ENCODE measurements around the gene PPP1CB. TPM values are rescaled to one million over a fixed set of nuclear protein-coding genes. Genes with fewer than 3 reads are reported as not detected.

Gene PPP1CB
- total RNA-seq, 1 donor from 2014 or later: 236 TPM

GRCh38 chr2:28801726-28802125 is 50.1 kb downstream of the PPP1CB start:
- intact Hi-C loops (cut with DNase I): no loop called here
- H3K4me1 ChIP-seq: peaks cover 21% of the 10 kb centered on the region

GRCh38 chr2:28802975-28803429 is 51.4 kb downstream of the PPP1CB start:
- peak overlapping the region; percentile 43 for H3K27ac ChIP-seq
- TF ChIP-seq POLR2AphosphoS5 (IDR thresholded peaks at IDR 0.05; ENCODE audit: insufficient read depth in 1 of 2, low read depth in 1 of 2) (no peak), CTCF (IDR thresholded peaks at IDR 0.05) (no peak), POLR2A (IDR thresholded peaks at IDR 0.05) (no peak)
- H3K4me1 ChIP-seq: peaks cover 19% of the 10 kb centered on the region
- peaks cover 0 to 26% of the 10 kb centered on the region in 2 donors for H3K36me3 ChIP-seq
- no peaks in the 10 kb centered on the region for H3K27me3 ChIP-seq
- H3K9me3 ChIP-seq: no peaks in the 10 kb centered on the region
- no peak overlapping the region for H3K4me3 ChIP-seq
- DNase-seq (ENCODE audit: extremely low spot score in 2 of 2): no peak
- intact Hi-C loops (cut with DNase I): no loop called here

More at GRCh38 chr2:28801726-28802125, 50.1 kb downstream of the PPP1CB start:
- Histone ChIP-seq H3K4me3 (no peak overlapping the region), H3K36me3 (peaks cover 0 to 34% of the 10 kb centered on the region in 2 donors), H3K27ac (no peak overlapping the region), H3K9me3 (no peaks in the 10 kb centered on the region), H3K27me3 (no peaks in the 10 kb centered on the region)
- TF ChIP-seq POLR2A (IDR thresholded peaks at IDR 0.05): no peak
- TF ChIP-seq CTCF (IDR thresholded peaks at IDR 0.05): no peak
- peak in 1 of 2 donors; percentile 17 for TF ChIP-seq POLR2AphosphoS5 (IDR thresholded peaks at IDR 0.05; ENCODE audit: insufficient read depth in 1 of 2, low read depth in 1 of 2)
- no peak for DNase-seq (ENCODE audit: extremely low spot score in 2 of 2)

- Histone ChIP-seq H3K9me3 (no peaks in the 10 kb centered on the region), H3K4me3 (peak overlapping the region in 1 of 2 donors; percentile 51), H3K36me3 (peaks cover 0 to 9% of the 10 kb centered on the region in 2 donors), H3K4me1 (peaks cover 15% of the 10 kb centered on the region), H3K27ac (no peak overlapping the region), H3K27me3 (no peaks in the 10 kb centered on the region)
- intact Hi-C loops (cut with DNase I): no loop called here
- no peak for DNase-seq (ENCODE audit: extremely low spot score in 2 of 2)
- no peak for TF ChIP-seq POLR2AphosphoS5 (IDR thresholded peaks at IDR 0.05; ENCODE audit: insufficient read depth in 1 of 2, low read depth in 1 of 2)
- no peak for TF ChIP-seq POLR2A (IDR thresholded peaks at IDR 0.05)
- no peak for TF ChIP-seq CTCF (IDR thresholded peaks at IDR 0.05)
Measured at GRCh38 chr2:28809927-28810326, 58.3 kb downstream of the PPP1CB start.

GRCh38 chr2:28810384-28811285 is 59.0 kb downstream of the PPP1CB start, which contains the start of gene SPDYA:
Gene SPDYA (plus strand): TSS chr2:28810834. CDS start chr2:28816015, 5,181 bp downstream.
- TF ChIP-seq CTCF (IDR thresholded peaks at IDR 0.05) (no peak), POLR2AphosphoS5 (IDR thresholded peaks at IDR 0.05; ENCODE audit: insufficient read depth in 1 of 2, low read depth in 1 of 2) (peak in 1 of 2 donors; percentile 37)
- intact Hi-C loops (cut with DNase I): no loop called here
- no peak for DNase-seq (ENCODE audit: extremely low spot score in 2 of 2)

GRCh38 chr2:28818053-28818452 is 66.4 kb downstream of the PPP1CB start:
- no peak for TF ChIP-seq POLR2AphosphoS5 (IDR thresholded peaks at IDR 0.05; ENCODE audit: insufficient read depth in 1 of 2, low read depth in 1 of 2)
- no peak for TF ChIP-seq CTCF (IDR thresholded peaks at IDR 0.05)
- TF ChIP-seq POLR2A (IDR thresholded peaks at IDR 0.05): no peak
- no peak overlapping the region for H3K27ac ChIP-seq
- H3K4me3 ChIP-seq: no peak overlapping the region
- no peaks in the 10 kb centered on the region for H3K4me1 ChIP-seq
- H3K27me3 ChIP-seq: no peaks in the 10 kb centered on the region
- intact Hi-C loops (cut with DNase I): no loop called here
- DNase-seq (ENCODE audit: extremely low spot score in 2 of 2): no peak
- no peaks in the 10 kb centered on the region for H3K9me3 ChIP-seq
- H3K36me3 ChIP-seq: no peaks in the 10 kb centered on the region

More at GRCh38 chr2:28810384-28811285, 59.0 kb downstream of the PPP1CB start, which contains the start of gene SPDYA:
- Histone ChIP-seq H3K9me3 (no peaks in the 10 kb centered on the region), H3K27ac (no peak within 1 kb of the TSS), H3K36me3 (peaks cover 0 to 4% of the 10 kb centered on the region in 2 donors), H3K4me1 (peaks cover 15% of the 10 kb centered on the region), H3K4me3 (peak within 1 kb of the TSS; percentile 47 to 51), H3K27me3 (no peaks in the 10 kb centered on the region)
